Transverse colon (tissue), 4 donors: ENCODE data around the gene ANAPC4. TPM values are rescaled to one million over a fixed set of nuclear protein-coding genes. Genes with fewer than 3 reads are reported as not detected.

Source experiments
- DNase-seq: peaks from one replicate; pipeline ENCODE4 v3.0.0-alpha.2; 2019
- H3K27ac ChIP-seq, 4 donors: fragments of 200-600 bp; sonication (generic); 2 replicates each; pipeline ENCODE4 v1.5.1; 2016 to 2018; ENCODE audit warnings: inconsistent platforms in 4 of 4
- H3K27me3 ChIP-seq: fragments of 200-600 bp; sonication (generic); 2 replicates; pipeline ENCODE4 v1.5.1; 2017; ENCODE audit warnings: inconsistent platforms
- H3K36me3 ChIP-seq, 4 donors: fragments of 200-600 bp; sonication (generic); 2 replicates each; pipeline ENCODE4 v1.5.1; 2017 to 2019; ENCODE audit warnings: inconsistent platforms in 4 of 4
- H3K4me1 ChIP-seq, 4 donors: fragments of 200-600 bp; sonication (generic); 2 replicates each; pipeline ENCODE4 v1.5.1; 2017 to 2020; ENCODE audit warnings: inconsistent platforms in 4 of 4
- H3K4me3 ChIP-seq, 4 donors: fragments of 200-600 bp; sonication (generic); 1 replicate in 1 of 4; 2 replicates in 3 of 4; pipeline versions ENCODE4 v1.5.1 to v1.6.1; 2017 to 2019; ENCODE audit warnings: inconsistent platforms in 4 of 4
- H3K9me3 ChIP-seq, 2 donors: fragments of 200-600 bp; sonication (generic); 2 replicates each; pipeline ENCODE4 v1.5.1; 2017 to 2019; ENCODE audit warnings: inconsistent platforms in 2 of 2
- EP300 ChIP-seq: sonication (generic); formaldehyde crosslinking; IDR thresholded peaks from one replicate; pipeline ENCODE4 v1.6.1; 2017; ENCODE audit warnings: antibody characterized with exemption, low read depth
- POLR2A ChIP-seq: fragments of 450-650 bp; IDR thresholded peaks from one replicate; pipeline ENCODE4 v1.6.1; 2016; ENCODE audit warnings: antibody characterized with exemption, mild to moderate bottlenecking, moderate library complexity
- POLR2AphosphoS5 ChIP-seq, 3 donors: sonication (generic); formaldehyde crosslinking; IDR thresholded peaks; one replicate each; pipeline ENCODE4 v1.6.1; 2016; ENCODE audit warnings: antibody characterized with exemption in 3 of 3
- WGBS, 2 donors: methylation state at CpG; one replicate each; pipeline ENCODE4 v1.1.5; 2018; ENCODE audit warnings: low coverage in 1 of 2; 5-methylcytosine and 5-hydroxymethylcytosine counted together
- in situ Hi-C, 4 donors: fragments of 200-750 bp; cut with MboI; loops; one replicate each; pipeline versions ENCODE4 v1.15.0 to v1.15.1; 2017; ENCODE audit warnings: low sequenced_read_pairs in 3 of 4, low pct_ligation_motif_present in 1 of 4, low pct_unique_long_range_greater_than_20kb in 1 of 4
- intact Hi-C: fragments of 100-400 bp; cut with DNase I; formaldehyde crosslinking; loops from one replicate; pipeline ENCODE4 v1.15.1; 2023; ENCODE audit warnings: low total_unique reads
- total RNA-seq, 4 donors: library from RNA; depleted of rRNA; stranded (reverse); fragments of >200 nt; gene quantifications; one replicate each; pipeline ENCODE4 v1.1.0, GENCODE V29; 2016
- TF ChIP-seq, protein P1 (sequence below), 5 experiments: fragments of 200-600 bp in 3 of 5; fragments of 450-650 bp in 2 of 5; sonication (generic) in 3 of 5; IDR thresholded peaks; 1 replicate in 2 of 5; 2 replicates in 3 of 5; pipeline ENCODE4 v1.5.1; 2016 to 2017; ENCODE audit warnings: antibody characterized with exemption in 5 of 5, inconsistent platforms in 3 of 5, mild to moderate bottlenecking in 2 of 5, moderate library complexity in 1 of 5

ANAPC4 gene
- total RNA-seq, 4 donors from 2014 or later = 27.7 to 48.0 (median 36.4) TPM

DNA sequence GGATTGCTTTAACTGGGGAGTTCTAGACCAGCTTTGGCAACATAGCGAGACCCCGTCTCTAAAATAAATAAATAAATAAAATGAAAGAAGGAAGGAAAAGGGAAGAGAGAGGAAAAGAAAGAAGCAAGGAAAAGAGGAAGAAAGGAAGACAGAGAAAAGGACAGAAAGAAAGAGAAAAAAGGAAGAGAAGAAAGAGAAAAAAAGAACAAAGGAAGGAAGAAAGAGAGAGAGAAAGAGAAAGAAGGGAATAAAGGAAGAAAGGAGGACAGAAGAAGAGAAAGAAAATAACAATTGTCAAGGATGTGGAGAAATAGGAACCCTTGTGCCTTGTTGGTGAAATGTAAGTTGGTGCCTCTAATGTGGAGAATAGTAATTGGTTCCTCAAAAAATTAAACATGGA is 74.6 kb downstream of the ANAPC4 start:
- TF ChIP-seq EP300 (no peak), POLR2AphosphoS5 (IDR thresholded peaks at IDR 0.05) (no peak), POLR2A (no peak)
- TF ChIP-seq, protein P1, sequence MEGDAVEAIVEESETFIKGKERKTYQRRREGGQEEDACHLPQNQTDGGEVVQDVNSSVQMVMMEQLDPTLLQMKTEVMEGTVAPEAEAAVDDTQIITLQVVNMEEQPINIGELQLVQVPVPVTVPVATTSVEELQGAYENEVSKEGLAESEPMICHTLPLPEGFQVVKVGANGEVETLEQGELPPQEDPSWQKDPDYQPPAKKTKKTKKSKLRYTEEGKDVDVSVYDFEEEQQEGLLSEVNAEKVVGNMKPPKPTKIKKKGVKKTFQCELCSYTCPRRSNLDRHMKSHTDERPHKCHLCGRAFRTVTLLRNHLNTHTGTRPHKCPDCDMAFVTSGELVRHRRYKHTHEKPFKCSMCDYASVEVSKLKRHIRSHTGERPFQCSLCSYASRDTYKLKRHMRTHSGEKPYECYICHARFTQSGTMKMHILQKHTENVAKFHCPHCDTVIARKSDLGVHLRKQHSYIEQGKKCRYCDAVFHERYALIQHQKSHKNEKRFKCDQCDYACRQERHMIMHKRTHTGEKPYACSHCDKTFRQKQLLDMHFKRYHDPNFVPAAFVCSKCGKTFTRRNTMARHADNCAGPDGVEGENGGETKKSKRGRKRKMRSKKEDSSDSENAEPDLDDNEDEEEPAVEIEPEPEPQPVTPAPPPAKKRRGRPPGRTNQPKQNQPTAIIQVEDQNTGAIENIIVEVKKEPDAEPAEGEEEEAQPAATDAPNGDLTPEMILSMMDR (IDR thresholded peaks at IDR 0.05) = no peak
- Histone ChIP-seq H3K9me3 (no peaks in the 10 kb centered on the region), H3K4me1 (no peaks in the 10 kb centered on the region), H3K27ac (no peak overlapping the region), H3K4me3 (no peak overlapping the region), H3K36me3 (no peaks in the 10 kb centered on the region), H3K27me3 (no peaks in the 10 kb centered on the region)
- in situ Hi-C loops (no loop called here), intact Hi-C loops (no loop called here)
- WGBS, 2 donors = 86 to 95% methylated on average over 2 of the region's 2 CpGs
- DNase-seq = no peak

DNA sequence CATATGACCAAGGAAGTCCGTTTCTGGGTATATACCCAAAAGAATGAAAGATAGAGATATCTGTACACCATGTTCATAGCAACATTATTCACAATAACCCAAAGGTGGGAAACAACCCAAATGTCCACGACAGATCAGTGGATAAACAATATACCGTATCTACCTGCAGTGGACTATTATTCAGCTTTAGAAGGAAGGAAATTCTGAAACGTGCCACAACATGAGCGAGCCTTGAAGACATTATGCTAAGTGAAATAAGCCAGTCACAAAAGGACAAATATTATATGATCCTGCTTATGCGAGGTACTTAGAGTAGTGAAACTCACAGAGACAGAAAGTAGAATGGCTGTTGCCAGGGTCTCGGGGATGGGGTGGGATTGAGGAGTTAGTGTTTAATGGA is 75.0 kb downstream of the ANAPC4 start:
- no peak overlapping the region for H3K27ac ChIP-seq
- DNase-seq = no peak
- H3K27me3 ChIP-seq = no peaks in the 10 kb centered on the region
- in situ Hi-C loops (no loop called here), intact Hi-C loops (no loop called here)
- WGBS, 2 donors = 88 to 89% methylated on average over 7 of the region's 7 CpGs
- no peaks in the 10 kb centered on the region for H3K4me1 ChIP-seq
- H3K36me3 ChIP-seq = no peaks in the 10 kb centered on the region
- no peak for TF ChIP-seq POLR2AphosphoS5 (IDR thresholded peaks at IDR 0.05)
- TF ChIP-seq POLR2A = no peak
- TF ChIP-seq EP300 = no peak
- TF ChIP-seq, protein P1 (IDR thresholded peaks at IDR 0.05) = no peak
- no peaks in the 10 kb centered on the region for H3K9me3 ChIP-seq
- no peak overlapping the region for H3K4me3 ChIP-seq

DNA sequence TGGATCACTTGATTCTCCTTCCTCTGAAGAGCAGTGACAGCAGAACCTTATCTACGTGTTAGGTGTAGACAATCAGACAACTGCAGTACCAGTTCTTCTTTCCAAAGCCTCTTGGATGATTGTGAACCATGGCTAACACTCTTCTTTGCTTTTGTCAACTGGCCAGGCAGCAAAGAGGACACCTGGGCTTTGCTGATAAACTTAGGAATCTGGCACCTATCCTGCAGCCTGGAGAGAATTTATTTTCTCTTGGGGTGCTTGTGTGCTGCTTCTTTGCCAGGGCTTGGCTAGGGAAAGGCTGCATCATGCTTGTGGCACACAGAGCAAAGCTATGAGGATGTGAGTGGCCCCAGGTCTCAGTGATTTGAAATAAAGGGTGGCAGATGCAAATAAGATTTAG is 77.4 kb downstream of the ANAPC4 start:
- intact Hi-C loops (no loop called here), in situ Hi-C loops (no loop called here)
- H3K4me3 ChIP-seq = no peak overlapping the region
- no peaks in the 10 kb centered on the region for H3K36me3 ChIP-seq
- 67% methylated on average over 1 of the region's 1 CpG; no CpG with 5 or more reads in 1 of the 2 donors for WGBS, 2 donors
- no peak for DNase-seq
- no peak for TF ChIP-seq EP300
- TF ChIP-seq, protein P1 (IDR thresholded peaks at IDR 0.05) = no peak
- no peak for TF ChIP-seq POLR2A
- no peak for TF ChIP-seq POLR2AphosphoS5 (IDR thresholded peaks at IDR 0.05)
- H3K27me3 ChIP-seq = no peaks in the 10 kb centered on the region
- no peaks in the 10 kb centered on the region for H3K4me1 ChIP-seq
- no peak overlapping the region for H3K27ac ChIP-seq
- H3K9me3 ChIP-seq = no peaks in the 10 kb centered on the region

DNA sequence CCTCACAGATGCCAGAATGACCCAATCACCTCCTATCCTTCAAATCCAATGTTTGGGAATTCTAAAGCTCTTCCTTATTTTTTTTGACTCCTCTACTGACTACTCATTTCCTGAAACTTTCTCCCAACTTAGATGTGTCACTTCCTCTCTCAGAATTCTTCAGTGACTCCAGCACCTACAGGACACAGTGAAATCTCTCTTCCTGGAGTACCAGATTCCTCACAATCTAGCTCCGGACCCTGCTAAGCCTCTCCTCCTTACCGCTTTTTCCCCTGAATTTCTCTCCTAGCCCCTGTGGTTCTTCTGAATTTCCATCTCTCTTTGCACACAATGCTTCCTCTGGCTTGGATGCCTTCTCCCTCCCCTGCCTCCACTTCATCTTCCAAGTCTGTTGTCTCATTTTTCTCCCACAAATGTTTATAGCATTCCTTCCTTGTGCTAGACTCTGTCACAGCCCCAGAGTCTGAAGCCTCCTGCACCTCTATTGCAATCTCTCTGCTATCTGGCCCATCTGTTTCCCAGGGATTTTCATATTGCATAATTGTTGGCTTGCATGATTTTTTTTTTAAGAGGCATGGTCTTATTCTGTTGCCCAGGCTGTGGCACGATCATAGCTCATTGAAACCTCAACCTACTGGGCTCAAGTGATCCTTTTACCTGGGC is 80.1 kb downstream of the ANAPC4 start:
- intact Hi-C loops (no loop called here), in situ Hi-C loops (no loop called here)
- Histone ChIP-seq H3K4me1 (no peaks in the 10 kb centered on the region), H3K27me3 (no peaks in the 10 kb centered on the region), H3K27ac (no peak overlapping the region), H3K4me3 (no peak overlapping the region), H3K36me3 (no peaks in the 10 kb centered on the region), H3K9me3 (no peaks in the 10 kb centered on the region)
- DNase-seq = no peak
- 63 to 83% methylated on average over 2 to 3 of the region's 3 CpGs for WGBS, 2 donors
- no peak for TF ChIP-seq EP300
- no peak for TF ChIP-seq POLR2A
- TF ChIP-seq POLR2AphosphoS5 (IDR thresholded peaks at IDR 0.05) = no peak
- TF ChIP-seq, protein P1 (IDR thresholded peaks at IDR 0.05) = no peak
